CD4-positive, alpha-beta T cell treated with Interleukin-17A for 1 hour (primary cell): Measurements from ENCODE around the gene PIP5K1B.

Source experiments
- DNase-seq: peaks from one replicate; pipeline ENCODE4 v3.0.0-alpha.2; 2020

Gene PIP5K1B

GRCh38 chr9:68740561-68740960, 35.5 kb downstream of the PIP5K1B start:
- DNase-seq = no peak

- no peak for DNase-seq
These were observed 36.2 kb downstream of the PIP5K1B start for GRCh38 chr9:68741234-68741633.

- DNase-seq = no peak
These were observed 36.8 kb downstream of the PIP5K1B start for GRCh38 chr9:68741704-68742332.

GRCh38 chr9:68742333-68742730, 37.3 kb downstream of the PIP5K1B start:
- no peak for DNase-seq

GRCh38 chr9:68744426-68744825, 39.4 kb downstream of the PIP5K1B start:
- DNase-seq = no peak

GRCh38 chr9:68746525-68746924, 41.5 kb downstream of the PIP5K1B start:
- DNase-seq = no peak

- DNase-seq = no peak
These were observed 42.0 kb downstream of the PIP5K1B start for GRCh38 chr9:68747043-68747533.

GRCh38 chr9:68749135-68749534, 44.1 kb downstream of the PIP5K1B start:
- no peak for DNase-seq

GRCh38 chr9:68749579-68750159, 44.6 kb downstream of the PIP5K1B start:
- no peak for DNase-seq

GRCh38 chr9:68750255-68750654, 45.2 kb downstream of the PIP5K1B start:
- DNase-seq = no peak

- DNase-seq = no peak
These were observed 45.7 kb downstream of the PIP5K1B start for GRCh38 chr9:68750786-68751185.

GRCh38 chr9:68751556-68751955, 46.5 kb downstream of the PIP5K1B start:
- DNase-seq = no peak

GRCh38 chr9:68755051-68755450, 50.0 kb downstream of the PIP5K1B start:
- no peak for DNase-seq

- no peak for DNase-seq
These were observed 50.7 kb downstream of the PIP5K1B start for GRCh38 chr9:68755752-68756151.

GRCh38 chr9:68759981-68760673, 55.1 kb downstream of the PIP5K1B start:
- no peak for DNase-seq

- DNase-seq = no peak
These were observed 55.8 kb downstream of the PIP5K1B start for GRCh38 chr9:68760674-68761333.

- no peak for DNase-seq
These were observed 57.5 kb downstream of the PIP5K1B start for GRCh38 chr9:68762570-68762969.

- no peak for DNase-seq
These were observed 58.1 kb downstream of the PIP5K1B start for GRCh38 chr9:68763104-68763503.

GRCh38 chr9:68768619-68769018, 63.6 kb downstream of the PIP5K1B start:
- DNase-seq = no peak

- no peak for DNase-seq
These were observed 64.8 kb downstream of the PIP5K1B start for GRCh38 chr9:68769852-68770251.

- no peak for DNase-seq
These were observed 66.3 kb downstream of the PIP5K1B start for GRCh38 chr9:68771376-68771775.

GRCh38 chr9:68775003-68775730, 70.1 kb downstream of the PIP5K1B start:
- no peak for DNase-seq
